Psoas muscle (tissue), 8 donors: ENCODE measurements around the gene NTRK2. TPM values are rescaled to one million over a fixed set of nuclear protein-coding genes. Genes with fewer than 3 reads are reported as not detected.

Experiments
- ATAC-seq, 4 donors: fragments of 200-7000 bp; cut with Tn5 transposase; one replicate each; pipeline ENCODE4 v1.9.1; 2020; ENCODE audit warnings: moderate library complexity in 3 of 4, mild to moderate bottlenecking in 2 of 4
- DNase-seq, 2 donors: peaks; one replicate each; pipeline ENCODE4 v3.0.0-alpha.2; 2020
- H3K27ac ChIP-seq: fragments of 200-600 bp; one replicate; pipeline ENCODE4 v1.8.0; 2022
- H3K27me3 ChIP-seq, 3 donors: fragments of 200-600 bp in 1 of 3; one replicate each; pipeline versions ENCODE4 v1.6.1 to v1.8.0; 2013 to 2022; ENCODE audit warnings: low read length in 2 of 3, mild to moderate bottlenecking in 2 of 3, moderate library complexity in 1 of 3; ENCODE audit not compliant: insufficient read depth in 3 of 3
- H3K36me3 ChIP-seq, 2 donors: fragments of 200-600 bp in 1 of 2; one replicate each; pipeline versions ENCODE4 v1.6.1 to v1.8.0; 2013 to 2022; ENCODE audit warnings: low read depth in 1 of 2, mild to moderate bottlenecking in 1 of 2, moderate library complexity in 1 of 2; ENCODE audit not compliant: insufficient read depth in 1 of 2
- H3K4me1 ChIP-seq: fragments of 200-600 bp; one replicate; pipeline ENCODE4 v1.8.0; 2022
- H3K4me3 ChIP-seq: fragments of 200-600 bp; one replicate; pipeline ENCODE4 v1.8.0; 2022; ENCODE audit warnings: mild to moderate bottlenecking
- H3K9me3 ChIP-seq: fragments of 200-600 bp; one replicate; pipeline ENCODE4 v1.8.0; 2022
- CTCF ChIP-seq: fragments of 200-600 bp; IDR thresholded peaks from one replicate; pipeline ENCODE4 v1.8.0; 2022; ENCODE audit warnings: antibody characterized with exemption
- WGBS, 3 donors: extraction: QIAGEN DNeasy Blood & Tissue Kit; methylation state at CpG; one replicate each; pipeline versions ENCODE4 v1.1.6 to v1.1.7; 2013; 5-methylcytosine and 5-hydroxymethylcytosine counted together
- intact Hi-C, 2 donors: fragments of 100-400 bp; cut with DNase I; formaldehyde crosslinking; loops; one replicate each; pipeline versions ENCODE4 v1.11.0 to v1.14.2; 2022
- polyA plus RNA-seq, 3 donors: library from polyadenylated mRNA; stranded (reverse); fragments of 200-250 nt; gene quantifications; one replicate each; pipeline ENCODE4 v1.2.3, GENCODE V29; 2013
- total RNA-seq, 4 donors: library from RNA; stranded (reverse); fragmentation: NEBNext Ultra II Directional in 2 of 4; extraction: Animal tissue kit (Norgen Biotek cat#: 25700) in 2 of 4; gene quantifications; one replicate each; pipeline versions ENCODE4 v1.2.1 to v1.2.4, GENCODE V29; 2021 to 2023
- donor health status: healthy with polysubstance abuse.
- donor health status: DM: no; HTN: no; CAD: no; lungs with moderate emphysema.
- donor health status: Bipolar disorder and iron deficiency.
- donor health status: healthy.
- donor health status: DM: yes; HTN: yes; CAD: no.
- donor health status: DM: no; HTN: no; CAD: no.
- donor health status: DM: no; HTN: no; CAD: no.
- donor health status: DM: yes; HTN: yes; CAD: no.

Gene NTRK2
- total and polyA plus RNA-seq, 7 donors: 0.46 to 3.6 (median 1.4) TPM

GRCh38 chr9:85038824-85039608 is 369.5 kb downstream of the NTRK2 start:
- Histone ChIP-seq H3K27me3 (peaks cover 0 to 2% (median 0%) of the 10 kb centered on the region in 3 donors), H3K4me3 (no peak overlapping the region), H3K9me3 (no peaks in the 10 kb centered on the region), H3K36me3 (no peaks in the 10 kb centered on the region), H3K4me1 (no peaks in the 10 kb centered on the region), H3K27ac (no peak overlapping the region)
- TF ChIP-seq CTCF: no peak
- ATAC-seq: no peak
- WGBS, 3 donors: 63 to 67% (median 66%) methylated on average over 9 of the region's 9 CpGs
- intact Hi-C loops: no loop called here
- no peak for DNase-seq

- no peaks in the 10 kb centered on the region for H3K9me3 ChIP-seq
- DNase-seq (no peak), ATAC-seq (no peak)
- H3K4me3 ChIP-seq: no peak overlapping the region
- WGBS, 3 donors: 69 to 79% (median 69%) methylated on average over 7 of the region's 7 CpGs
- intact Hi-C loops: no loop called here
- H3K27ac ChIP-seq: no peak overlapping the region
- H3K27me3 ChIP-seq: peaks cover 0 to 2% (median 0%) of the 10 kb centered on the region in 3 donors
- no peaks in the 10 kb centered on the region for H3K36me3 ChIP-seq
- TF ChIP-seq CTCF: no peak
- no peaks in the 10 kb centered on the region for H3K4me1 ChIP-seq
Measured at GRCh38 chr9:85040146-85040545, 370.6 kb downstream of the NTRK2 start.

- Histone ChIP-seq H3K4me1 (no peaks in the 10 kb centered on the region), H3K4me3 (no peak overlapping the region), H3K27ac (no peak overlapping the region), H3K27me3 (peaks cover 0 to 2% (median 0%) of the 10 kb centered on the region in 3 donors), H3K36me3 (no peaks in the 10 kb centered on the region), H3K9me3 (no peaks in the 10 kb centered on the region)
- ATAC-seq: no peak
- WGBS, 3 donors: 73 to 78% (median 76%) methylated on average over 16 of the region's 16 CpGs
- no peak for DNase-seq
- intact Hi-C loops: no loop called here
- no peak for TF ChIP-seq CTCF
Measured at GRCh38 chr9:85040821-85041465, 371.4 kb downstream of the NTRK2 start.

- intact Hi-C loops: no loop called here
- no peak for DNase-seq
- Histone ChIP-seq H3K9me3 (no peaks in the 10 kb centered on the region), H3K4me3 (no peak overlapping the region), H3K4me1 (no peaks in the 10 kb centered on the region), H3K27me3 (no peaks in the 10 kb centered on the region), H3K36me3 (no peaks in the 10 kb centered on the region), H3K27ac (no peak overlapping the region)
- no peak for ATAC-seq
- TF ChIP-seq CTCF: no peak
- WGBS, 3 donors: 83 to 96% (median 93%) methylated on average over 2 of the region's 2 CpGs
Measured at GRCh38 chr9:85041466-85042137, 372.1 kb downstream of the NTRK2 start.
